ENCODE data around the gene PFKL.

The PFKL gene

DNA sequence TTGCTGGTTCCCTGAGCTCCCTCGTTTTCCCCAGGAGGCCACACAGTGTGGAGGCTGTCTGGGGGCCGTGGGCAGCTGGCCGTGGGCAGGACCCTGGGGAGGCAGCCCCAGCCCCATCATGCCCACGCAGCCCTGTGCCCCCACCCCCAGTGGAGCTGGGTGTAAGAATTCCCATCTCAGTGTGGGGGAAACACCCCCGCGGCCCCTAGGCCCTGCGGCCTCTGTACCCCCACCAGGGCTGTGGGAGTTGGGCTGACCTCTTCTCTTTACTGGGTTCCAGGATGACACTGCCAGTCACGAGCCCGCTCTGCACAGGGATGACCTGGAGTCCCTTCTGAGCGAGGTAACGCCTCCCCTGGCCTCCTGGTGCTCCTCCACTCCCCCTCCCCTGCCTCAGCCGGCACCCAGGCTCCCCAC is 3.7 kb upstream of the PFKL start:
- TF ChIP-seq MAX (IDR thresholded peaks at IDR 0.05; ENCODE audit: low read depth, low read length): no peak
- TF ChIP-seq POLR2A (IDR thresholded peaks at IDR 0.05; ENCODE audit: extremely low read depth, insufficient read length): no peak
- TF ChIP-seq MYC (IDR thresholded peaks at IDR 0.05; ENCODE audit: low read depth, low read length): no peak
- no peak for TF ChIP-seq CTCF (IDR thresholded peaks at IDR 0.05; ENCODE audit: low read depth, low read length)
- no peak overlapping the region for H3K4me3 ChIP-seq (ENCODE audit: low read depth, low read length)
- no peak for DNase-seq (ENCODE audit: low read depth)

DNA sequence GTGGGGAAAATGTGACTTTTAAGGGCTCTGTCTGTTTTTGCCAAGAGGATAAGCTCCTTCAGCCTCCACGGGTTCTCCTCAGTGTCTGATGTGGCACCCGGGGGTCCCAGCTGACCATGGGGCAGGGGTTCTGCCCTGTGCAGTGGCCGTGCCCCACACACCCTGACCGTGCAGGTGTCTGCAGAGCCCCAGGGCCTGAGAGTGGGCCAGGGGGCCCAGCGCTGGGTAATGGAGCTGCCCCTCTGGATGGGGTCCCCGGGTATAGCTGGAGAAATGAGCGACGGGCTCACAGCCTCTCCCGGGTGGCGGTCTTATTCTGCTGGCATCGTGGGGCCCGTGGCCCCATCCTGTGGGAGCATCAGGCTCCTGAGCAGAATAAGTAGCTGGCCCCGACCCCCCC is 2.9 kb upstream of the PFKL start:
- no peak overlapping the region for H3K4me3 ChIP-seq (ENCODE audit: low read depth, low read length)
- no peak for TF ChIP-seq CTCF (IDR thresholded peaks at IDR 0.05; ENCODE audit: low read depth, low read length)
- no peak for TF ChIP-seq POLR2A (IDR thresholded peaks at IDR 0.05; ENCODE audit: extremely low read depth, insufficient read length)
- TF ChIP-seq MYC (IDR thresholded peaks at IDR 0.05; ENCODE audit: low read depth, low read length): no peak
- no peak for TF ChIP-seq MAX (IDR thresholded peaks at IDR 0.05; ENCODE audit: low read depth, low read length)
- DNase-seq (ENCODE audit: low read depth): no peak

- H3K4me3 ChIP-seq (ENCODE audit: low read depth, low read length): no peak overlapping the region
- peak; percentile 87 for TF ChIP-seq CTCF (IDR thresholded peaks at IDR 0.05; ENCODE audit: low read depth, low read length)
- TF ChIP-seq POLR2A (IDR thresholded peaks at IDR 0.05; ENCODE audit: extremely low read depth, insufficient read length): no peak
- no peak for TF ChIP-seq MAX (IDR thresholded peaks at IDR 0.05; ENCODE audit: low read depth, low read length)
- TF ChIP-seq MYC (IDR thresholded peaks at IDR 0.05; ENCODE audit: low read depth, low read length): no peak
Measured at GRCh38 chr21:44297525-44298290, 2.1 kb upstream of the PFKL start.

GRCh38 chr21:44298301-44298700 is 1.6 kb upstream of the PFKL start:
- no peak overlapping the region for H3K4me3 ChIP-seq (ENCODE audit: low read depth, low read length)
- TF ChIP-seq MYC (IDR thresholded peaks at IDR 0.05; ENCODE audit: low read depth, low read length) (no peak), CTCF (IDR thresholded peaks at IDR 0.05; ENCODE audit: low read depth, low read length) (no peak), MAX (IDR thresholded peaks at IDR 0.05; ENCODE audit: low read depth, low read length) (no peak), POLR2A (IDR thresholded peaks at IDR 0.05; ENCODE audit: extremely low read depth, insufficient read length) (no peak)
- DNase-seq (ENCODE audit: low read depth): no peak

More at GRCh38 chr21:44297525-44298290, 2.1 kb upstream of the PFKL start:
- DNase-seq (ENCODE audit: low read depth): peak; percentile 87

DNA sequence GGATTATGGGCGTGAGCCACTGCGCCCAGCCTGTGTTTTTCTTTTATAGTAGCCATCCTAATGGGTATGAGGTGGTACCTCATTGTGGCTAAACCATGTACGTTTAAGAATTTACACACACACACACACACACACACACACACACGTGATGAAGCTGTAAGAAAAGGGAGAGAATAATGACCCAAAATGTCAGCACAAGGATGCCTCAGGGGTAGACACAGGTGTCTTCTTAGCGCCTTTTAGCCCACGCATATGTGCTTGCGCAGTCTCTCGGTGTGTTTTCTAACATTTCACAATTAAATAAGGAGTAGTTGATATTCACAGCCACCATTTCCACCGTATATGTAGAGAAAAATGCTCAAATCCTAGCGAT is 782 bp upstream of the PFKL start:
- peak overlapping the region; percentile 67 for H3K4me3 ChIP-seq (ENCODE audit: low read depth, low read length)
- no peak for TF ChIP-seq POLR2A (IDR thresholded peaks at IDR 0.05; ENCODE audit: extremely low read depth, insufficient read length)
- no peak for DNase-seq (ENCODE audit: low read depth)

DNA sequence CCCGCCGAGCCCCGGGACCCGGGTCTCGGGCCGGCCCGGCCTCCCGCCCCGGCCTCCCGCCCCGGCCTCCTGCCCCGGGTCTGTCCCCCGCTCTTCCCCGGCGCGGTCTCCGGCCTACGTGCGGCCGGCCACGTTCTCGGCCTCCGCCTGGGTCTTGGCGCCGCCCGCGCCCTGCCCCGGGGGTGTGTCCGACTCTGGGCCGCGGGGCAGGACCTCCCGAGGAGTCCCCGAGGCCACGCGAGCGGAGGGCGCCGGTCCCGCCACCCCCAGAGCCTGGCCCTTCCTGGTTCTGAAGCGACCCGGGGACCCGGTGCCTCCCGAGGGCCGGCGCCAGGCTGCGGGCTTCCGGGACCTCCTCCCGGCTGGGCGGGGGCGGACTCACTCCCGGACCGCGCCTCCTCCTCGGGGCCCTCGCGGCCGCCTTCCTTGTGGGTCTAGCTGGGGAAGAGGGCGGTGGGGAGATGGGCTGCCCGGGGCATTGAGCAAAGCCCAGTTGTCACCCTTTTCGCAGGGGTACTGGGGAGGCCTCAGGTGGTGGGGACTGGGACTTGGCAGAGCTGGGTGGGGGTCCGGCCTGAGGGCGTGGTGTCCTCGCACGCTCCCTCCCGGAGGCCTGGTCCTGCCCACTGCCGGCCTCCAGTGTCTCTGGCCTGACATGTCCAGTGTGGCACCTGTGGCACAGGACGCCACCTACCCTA is 558 bp downstream of the PFKL start:
- DNase-seq (ENCODE audit: low read depth): peak; percentile 72
- TF ChIP-seq CTCF (IDR thresholded peaks at IDR 0.05; ENCODE audit: low read depth, low read length) (no peak), MAX (IDR thresholded peaks at IDR 0.05; ENCODE audit: low read depth, low read length) (peak; percentile 31), MYC (IDR thresholded peaks at IDR 0.05; ENCODE audit: low read depth, low read length) (peak; percentile 11; the same call in 1 of the 2 replicates), POLR2A (IDR thresholded peaks at IDR 0.05; ENCODE audit: extremely low read depth, insufficient read length) (no peak)
- peak overlapping the region; percentile 69 for H3K4me3 ChIP-seq (ENCODE audit: low read depth, low read length)

All from NB4 (cell line).